ENCODE data around the gene MED23.

DNA sequence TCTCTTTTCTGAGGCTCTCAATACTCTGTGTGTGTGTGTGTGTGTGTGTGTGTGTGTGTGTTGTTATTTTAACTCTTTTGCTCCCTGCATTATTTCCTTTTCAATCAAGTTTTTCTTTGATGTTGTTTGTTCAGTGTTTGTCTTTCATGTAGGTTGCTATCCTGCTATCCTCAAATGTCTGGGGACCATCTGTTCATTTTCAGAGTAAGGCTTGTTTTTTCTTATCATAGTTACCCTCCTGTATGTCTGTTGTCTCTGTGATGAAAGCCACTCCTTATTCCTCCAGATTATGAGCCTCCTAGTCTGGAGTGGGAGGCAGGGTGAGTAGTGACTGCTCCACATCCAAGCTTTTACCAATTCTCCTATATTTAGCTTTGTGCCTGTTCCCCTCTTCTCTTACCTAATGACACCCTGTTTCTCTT, 18.2 kb upstream of the MED23 start:
- TF ChIP-seq EZH2phosphoT487 (IDR thresholded peaks at IDR 0.05; ENCODE audit: borderline replicate concordance, low read length) (no peak), EZH2 (IDR thresholded peaks at IDR 0.05; ENCODE audit: low read length, unreplicated experiment) (no peak)
- TF ChIP-seq, protein P1, sequence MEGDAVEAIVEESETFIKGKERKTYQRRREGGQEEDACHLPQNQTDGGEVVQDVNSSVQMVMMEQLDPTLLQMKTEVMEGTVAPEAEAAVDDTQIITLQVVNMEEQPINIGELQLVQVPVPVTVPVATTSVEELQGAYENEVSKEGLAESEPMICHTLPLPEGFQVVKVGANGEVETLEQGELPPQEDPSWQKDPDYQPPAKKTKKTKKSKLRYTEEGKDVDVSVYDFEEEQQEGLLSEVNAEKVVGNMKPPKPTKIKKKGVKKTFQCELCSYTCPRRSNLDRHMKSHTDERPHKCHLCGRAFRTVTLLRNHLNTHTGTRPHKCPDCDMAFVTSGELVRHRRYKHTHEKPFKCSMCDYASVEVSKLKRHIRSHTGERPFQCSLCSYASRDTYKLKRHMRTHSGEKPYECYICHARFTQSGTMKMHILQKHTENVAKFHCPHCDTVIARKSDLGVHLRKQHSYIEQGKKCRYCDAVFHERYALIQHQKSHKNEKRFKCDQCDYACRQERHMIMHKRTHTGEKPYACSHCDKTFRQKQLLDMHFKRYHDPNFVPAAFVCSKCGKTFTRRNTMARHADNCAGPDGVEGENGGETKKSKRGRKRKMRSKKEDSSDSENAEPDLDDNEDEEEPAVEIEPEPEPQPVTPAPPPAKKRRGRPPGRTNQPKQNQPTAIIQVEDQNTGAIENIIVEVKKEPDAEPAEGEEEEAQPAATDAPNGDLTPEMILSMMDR (conservative IDR thresholded peaks at IDR 0.05; ENCODE audit: low read depth, low read length) = no peak

Measured in PC-3 (cell line).